ENCODE data around the gene ATRAID.
A peak's percentile ranks its signal among the peaks of the same experiment; 100 is the strongest.

Gene ATRAID

GRCh38 chr2:27209621-27210401 is 2.0 kb upstream of the ATRAID start:
- H3K27me3 ChIP-seq (replicated peaks; ENCODE audit: insufficient read depth, low read length), result no peaks in the 10 kb centered on the region
- no peaks in the 10 kb centered on the region for H3K36me3 ChIP-seq (replicated peaks; ENCODE audit: insufficient read depth, low read length)
- H3K9me3 ChIP-seq (replicated peaks; ENCODE audit: insufficient read depth, low read length), result no peaks in the 10 kb centered on the region
- no peaks in the 10 kb centered on the region for H3K9me2 ChIP-seq (replicated peaks; ENCODE audit: insufficient read depth, low read length)
- no peak overlapping the region for H2AFZ ChIP-seq (ENCODE audit: low read length)
- H3K4me3 ChIP-seq (ENCODE audit: low read length), result no peak overlapping the region
- peaks cover 26% of the 10 kb centered on the region for H3K79me2 ChIP-seq (ENCODE audit: low read length)
- no peak overlapping the region for H3K9ac ChIP-seq (ENCODE audit: low read length)
- H3K4me2 ChIP-seq (ENCODE audit: low read depth, low read length), result no peak overlapping the region
- DNase-seq, result no peak
- TF ChIP-seq EZH2 (optimal IDR thresholded peaks at IDR 0.05; ENCODE audit: low read depth, low read length) (no peak), EZH2phosphoT487 (IDR thresholded peaks at IDR 0.05; ENCODE audit: low read length) (no peak), CTCF (IDR thresholded peaks at IDR 0.05; ENCODE audit: low read length) (no peak)
- H4K20me1 ChIP-seq (ENCODE audit: insufficient read depth, low read length), result no peaks in the 10 kb centered on the region
- no peak overlapping the region for H3K27ac ChIP-seq (ENCODE audit: low read length)
- peaks cover 14% of the 10 kb centered on the region; the same call in 1 of the 2 replicates for H3F3A ChIP-seq (ENCODE audit: insufficient read depth, low read length)
- H3K4me1 ChIP-seq (ENCODE audit: low read length), result peaks cover 22% of the 10 kb centered on the region

- no peak for TF ChIP-seq EZH2phosphoT487 (IDR thresholded peaks at IDR 0.05; ENCODE audit: low read length)
- TF ChIP-seq EZH2 (optimal IDR thresholded peaks at IDR 0.05; ENCODE audit: low read depth, low read length), result no peak
- no peak for TF ChIP-seq CTCF (IDR thresholded peaks at IDR 0.05; ENCODE audit: low read length)
- H2AFZ ChIP-seq (ENCODE audit: low read length), result peak overlapping the region; percentile 90
Observed at GRCh38 chr2:27211241-27211942, 449 bp upstream of the ATRAID start.

GRCh38 chr2:27212626-27213471 is 1.0 kb downstream of the ATRAID start:
- H3K4me3 ChIP-seq (ENCODE audit: low read length), result peak overlapping the region; percentile 95
- H3K9ac ChIP-seq (ENCODE audit: low read length), result peak overlapping the region; percentile 94
- no peaks in the 10 kb centered on the region for H3K36me3 ChIP-seq (replicated peaks; ENCODE audit: insufficient read depth, low read length)
- no peak for TF ChIP-seq CTCF (IDR thresholded peaks at IDR 0.05; ENCODE audit: low read length)
- no peak for TF ChIP-seq EZH2phosphoT487 (IDR thresholded peaks at IDR 0.05; ENCODE audit: low read length)
- no peak for TF ChIP-seq EZH2 (optimal IDR thresholded peaks at IDR 0.05; ENCODE audit: low read depth, low read length)
- peak overlapping the region; percentile 88 for H3K4me2 ChIP-seq (ENCODE audit: low read depth, low read length)
- H3F3A ChIP-seq (ENCODE audit: insufficient read depth, low read length), result peaks cover 14% of the 10 kb centered on the region; the same call in 1 of the 2 replicates
- H4K20me1 ChIP-seq (ENCODE audit: insufficient read depth, low read length), result no peaks in the 10 kb centered on the region
- H3K4me1 ChIP-seq (ENCODE audit: low read length), result peaks cover 16% of the 10 kb centered on the region
- no peaks in the 10 kb centered on the region for H3K9me3 ChIP-seq (replicated peaks; ENCODE audit: insufficient read depth, low read length)
- DNase-seq, result peak; percentile 62
- peak overlapping the region; percentile 83 for H2AFZ ChIP-seq (ENCODE audit: low read length)
- H3K27me3 ChIP-seq (replicated peaks; ENCODE audit: insufficient read depth, low read length), result no peaks in the 10 kb centered on the region
- H3K9me2 ChIP-seq (replicated peaks; ENCODE audit: insufficient read depth, low read length), result no peaks in the 10 kb centered on the region
- H3K79me2 ChIP-seq (ENCODE audit: low read length), result peaks cover 32% of the 10 kb centered on the region
- peak overlapping the region; percentile 82 for H3K27ac ChIP-seq (ENCODE audit: low read length)

More at GRCh38 chr2:27211241-27211942, 449 bp upstream of the ATRAID start:
- H3K27me3 ChIP-seq (replicated peaks; ENCODE audit: insufficient read depth, low read length), result no peaks in the 10 kb centered on the region
- peaks cover 26% of the 10 kb centered on the region for H3K79me2 ChIP-seq (ENCODE audit: low read length)
- peak overlapping the region; percentile 94 for H3K9ac ChIP-seq (ENCODE audit: low read length)
- H3K9me3 ChIP-seq (replicated peaks; ENCODE audit: insufficient read depth, low read length), result no peaks in the 10 kb centered on the region
- peaks cover 14% of the 10 kb centered on the region for H3K4me1 ChIP-seq (ENCODE audit: low read length)
- peaks cover 14% of the 10 kb centered on the region; the same call in 1 of the 2 replicates for H3F3A ChIP-seq (ENCODE audit: insufficient read depth, low read length)
- no peaks in the 10 kb centered on the region for H3K36me3 ChIP-seq (replicated peaks; ENCODE audit: insufficient read depth, low read length)
- no peaks in the 10 kb centered on the region for H4K20me1 ChIP-seq (ENCODE audit: insufficient read depth, low read length)
- H3K9me2 ChIP-seq (replicated peaks; ENCODE audit: insufficient read depth, low read length), result no peaks in the 10 kb centered on the region
- H3K4me2 ChIP-seq (ENCODE audit: low read depth, low read length), result peak overlapping the region; percentile 89
- H3K27ac ChIP-seq (ENCODE audit: low read length), result peak overlapping the region; percentile 82; the same call in 1 of the 2 replicates
- peak overlapping the region; percentile 95 for H3K4me3 ChIP-seq (ENCODE audit: low read length)
- DNase-seq, result no peak
